Adipose tissue (tissue), 3 donors: Measurements from ENCODE around the gene SDK2. TPM values are rescaled to one million over a fixed set of nuclear protein-coding genes. Genes with fewer than 3 reads are reported as not detected.
"Not testable (repeated sequence)": the region's sequence is repeated elsewhere in the genome, so short reads cannot be mapped to it uniquely, and the experiment has no call there.

Experiments used
- H3K27ac ChIP-seq: one replicate; pipeline ENCODE4 v1.5.1; 2013; ENCODE audit warnings: low read depth, low read length
- WGBS, 3 donors: extraction: QIAGEN DNeasy Blood & Tissue Kit; methylation state at CpG; one replicate each; pipeline ENCODE4 v1.1.7; 2013; 5-methylcytosine and 5-hydroxymethylcytosine counted together
- polyA plus RNA-seq, 3 donors: library from polyadenylated mRNA; stranded (reverse); fragments of 200-250 nt; gene quantifications; one replicate each; pipeline ENCODE4 v1.2.3, GENCODE V29; 2013
- donor health status: healthy with polysubstance abuse.
- donor health status: Bipolar disorder and iron deficiency.
- donor health status: healthy.

Gene SDK2
- polyA plus RNA-seq, 3 donors: 0.08 to 0.22 (median 0.15) TPM

DNA sequence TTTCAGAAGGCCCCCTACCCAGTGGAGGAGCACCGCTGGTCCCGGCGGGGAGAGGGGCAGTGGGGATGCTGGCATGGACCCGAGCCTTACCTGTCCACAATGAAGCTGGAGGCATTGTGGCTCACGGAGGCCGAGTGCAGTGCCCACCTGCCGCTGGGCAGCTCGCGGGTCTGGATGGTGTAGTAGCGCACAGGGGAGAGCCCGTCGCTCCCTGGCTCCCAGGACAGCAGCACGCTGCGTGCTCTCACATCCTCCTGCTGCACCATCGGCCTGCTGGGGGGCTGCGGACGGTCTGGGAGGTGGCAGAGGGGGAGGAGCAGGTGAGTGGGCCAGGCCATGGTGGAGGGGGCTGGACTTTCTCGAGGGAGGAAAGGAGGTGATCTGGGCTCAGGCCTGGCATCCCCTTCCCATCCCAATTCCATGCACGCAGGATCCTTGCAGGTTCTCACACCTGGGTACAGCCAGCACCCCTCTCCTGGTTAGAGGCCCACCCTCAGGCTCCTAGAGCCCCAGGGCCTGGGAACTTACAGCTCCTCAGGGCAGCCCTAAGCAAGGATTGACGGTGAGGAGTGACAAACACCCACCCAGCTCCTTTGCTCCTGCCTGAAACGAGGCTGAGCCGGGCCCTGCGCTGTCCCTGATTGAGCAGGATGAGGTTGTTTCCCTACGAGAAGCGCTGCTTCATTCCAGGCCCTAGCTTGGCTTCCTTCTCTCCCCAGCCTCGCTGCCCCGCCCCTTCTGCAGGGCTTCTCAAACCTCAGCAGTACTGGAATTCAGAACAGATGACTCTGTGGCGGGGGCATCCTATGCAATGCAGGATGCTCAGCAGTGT, 256.3 kb downstream of the SDK2 start:
- WGBS, 3 donors: 80 to 84% (median 82%) methylated on average over 27 to 28 of the region's 28 CpGs
- H3K27ac ChIP-seq: no peak overlapping the region

DNA sequence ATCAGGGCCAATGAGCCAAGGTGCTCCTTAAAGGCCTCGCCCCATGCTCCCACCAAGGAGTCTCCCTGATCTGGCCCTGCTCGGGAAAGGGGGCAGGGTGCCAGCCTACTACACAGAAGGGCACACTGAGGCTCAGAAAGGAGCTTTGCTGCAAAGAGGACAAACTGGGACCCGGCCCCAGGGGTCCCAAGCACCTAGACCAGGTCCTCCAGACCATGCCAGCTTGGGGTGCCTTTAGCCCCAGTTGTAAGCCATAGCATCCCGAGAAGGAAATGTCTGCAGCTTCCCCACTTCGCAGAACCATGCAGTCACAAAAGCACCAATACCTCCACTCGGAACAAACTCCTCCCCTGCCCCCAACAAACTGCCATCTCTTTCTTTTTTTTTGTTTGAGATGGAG, 257.7 kb downstream of the SDK2 start:
- 86 to 94% (median 91%) methylated on average over 6 of the region's 6 CpGs for WGBS, 3 donors
- no peak overlapping the region for H3K27ac ChIP-seq

DNA sequence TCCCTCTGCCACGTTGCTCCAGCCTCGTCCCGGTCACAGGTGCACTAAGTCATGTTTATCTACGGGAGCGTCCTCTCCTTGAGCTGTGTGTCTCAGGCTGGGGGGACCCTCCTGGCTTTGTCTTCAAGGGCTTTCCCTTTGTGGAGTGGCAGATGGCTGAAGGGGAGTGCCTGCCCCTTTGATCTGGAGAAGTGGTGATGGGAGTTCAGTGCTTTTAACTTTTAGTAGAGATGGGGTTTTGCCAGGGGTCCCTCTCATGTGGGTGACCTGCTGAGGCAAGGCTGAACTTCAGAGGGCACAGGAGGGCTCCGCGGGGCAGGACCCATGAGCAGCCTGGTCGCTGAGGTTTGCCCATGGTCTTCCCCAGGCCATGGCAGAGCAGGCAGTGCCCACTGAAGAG, 259.3 kb downstream of the SDK2 start:
- WGBS, 3 donors: 64 to 92% (median 90%) methylated on average over 8 of the region's 8 CpGs
- H3K27ac ChIP-seq: no peak overlapping the region

DNA sequence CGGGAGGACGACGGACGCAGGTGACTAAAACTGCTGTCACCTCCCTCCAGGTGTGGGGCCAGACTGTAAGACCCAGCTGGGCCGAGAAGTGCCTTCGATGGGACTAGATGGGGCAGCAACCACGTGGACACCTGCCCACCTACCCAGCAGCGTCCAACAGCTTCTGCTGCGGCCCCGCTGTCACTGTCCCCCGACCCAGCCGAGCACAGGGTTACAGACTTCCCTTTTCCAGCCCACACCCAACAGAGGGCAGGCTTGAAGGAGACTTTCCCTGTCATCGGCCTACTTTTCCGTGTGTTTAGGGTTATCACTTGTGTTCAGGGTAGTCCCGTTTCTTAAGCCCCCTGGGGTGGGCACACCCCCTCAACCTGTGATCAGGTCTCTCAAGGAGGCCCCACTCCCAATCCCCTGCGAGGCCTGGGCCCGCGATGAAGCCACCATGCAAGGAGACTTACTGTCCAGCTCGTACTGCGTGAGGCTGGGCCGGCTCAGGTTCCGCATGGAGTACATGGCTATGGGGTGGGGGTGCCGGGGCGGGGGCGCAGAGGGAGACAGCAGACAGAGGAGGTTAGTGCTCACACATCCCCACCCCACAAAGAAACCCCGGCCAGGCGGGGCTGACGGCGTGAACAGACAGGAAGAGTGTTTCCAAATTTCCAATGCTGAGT, 263.7 kb downstream of the SDK2 start:
- H3K27ac ChIP-seq: no peak overlapping the region
- WGBS, 3 donors: 80 to 84% (median 80%) methylated on average over 29 of the region's 29 CpGs

DNA sequence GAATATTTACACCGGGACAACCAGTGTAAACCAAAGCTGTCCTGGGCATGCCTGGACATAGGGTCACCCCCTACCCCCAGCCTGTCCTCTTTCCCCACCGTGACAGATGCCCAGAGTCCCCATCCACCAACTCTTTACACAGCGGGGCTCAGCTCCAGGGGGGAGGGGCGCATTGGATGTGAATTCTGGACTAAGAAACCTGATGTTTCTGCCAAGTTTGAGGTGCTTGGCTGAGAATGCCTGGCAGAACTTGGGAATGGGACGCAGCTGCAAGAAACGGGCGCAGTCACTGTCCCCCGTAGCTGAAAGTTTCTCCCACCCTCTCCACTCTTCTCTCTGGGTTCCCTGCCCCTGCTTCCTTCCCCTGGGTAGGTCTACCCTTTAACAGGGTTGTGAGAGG, 264.4 kb downstream of the SDK2 start:
- no peak overlapping the region for H3K27ac ChIP-seq
- WGBS, 3 donors: 68 to 73% (median 69%) methylated on average over 8 of the region's 8 CpGs

DNA sequence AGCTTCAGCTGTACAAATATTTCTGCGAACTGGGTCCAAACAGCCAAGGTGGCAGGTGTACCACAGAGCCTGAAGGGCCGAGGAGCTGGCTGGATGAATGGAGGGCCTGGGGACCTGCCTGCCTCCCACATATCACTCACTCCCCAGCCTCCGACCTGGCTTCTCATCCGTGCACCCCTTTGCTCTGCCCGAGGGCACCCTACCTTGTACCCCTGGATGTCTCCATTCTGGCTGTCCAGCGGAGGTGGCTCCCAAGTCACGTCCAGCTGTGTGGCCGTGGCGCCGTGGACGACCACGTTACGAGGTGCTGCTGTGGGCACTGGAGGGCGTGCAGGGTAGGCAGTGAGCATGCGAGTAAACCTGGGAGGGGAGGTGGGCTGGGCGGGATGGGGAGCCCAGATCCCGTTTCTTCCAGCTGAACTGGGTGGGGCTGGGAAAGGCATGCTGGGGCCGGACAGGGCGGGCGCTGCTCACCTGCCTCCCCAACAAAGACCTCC, 265.2 kb downstream of the SDK2 start:
- no peak overlapping the region for H3K27ac ChIP-seq
- WGBS, 3 donors: 77 to 96% (median 90%) methylated on average over 19 to 20 of the region's 20 CpGs

DNA sequence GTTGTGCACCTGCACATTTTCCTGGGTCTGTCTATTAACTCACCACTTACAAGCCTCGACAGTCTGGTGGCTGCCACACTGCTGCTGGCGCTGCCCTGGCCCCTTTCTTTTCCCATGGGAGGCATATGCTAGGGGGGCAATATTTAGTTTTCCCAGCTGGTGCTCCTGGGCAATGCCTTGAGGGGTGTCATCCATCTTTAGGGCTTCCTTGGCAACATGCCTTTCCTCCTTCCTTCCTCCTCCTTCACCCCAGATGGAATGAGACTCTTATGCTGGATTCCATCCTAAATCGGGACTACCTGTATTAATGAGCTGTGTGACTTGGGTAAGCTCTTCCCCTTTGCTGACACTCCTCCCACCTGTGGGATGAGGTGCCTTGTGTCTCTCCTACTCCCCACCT, 267.6 kb downstream of the SDK2 start:
- WGBS, 3 donors: 82 to 93% (median 87%) methylated on average over 3 of the region's 3 CpGs
- no peak overlapping the region for H3K27ac ChIP-seq

DNA sequence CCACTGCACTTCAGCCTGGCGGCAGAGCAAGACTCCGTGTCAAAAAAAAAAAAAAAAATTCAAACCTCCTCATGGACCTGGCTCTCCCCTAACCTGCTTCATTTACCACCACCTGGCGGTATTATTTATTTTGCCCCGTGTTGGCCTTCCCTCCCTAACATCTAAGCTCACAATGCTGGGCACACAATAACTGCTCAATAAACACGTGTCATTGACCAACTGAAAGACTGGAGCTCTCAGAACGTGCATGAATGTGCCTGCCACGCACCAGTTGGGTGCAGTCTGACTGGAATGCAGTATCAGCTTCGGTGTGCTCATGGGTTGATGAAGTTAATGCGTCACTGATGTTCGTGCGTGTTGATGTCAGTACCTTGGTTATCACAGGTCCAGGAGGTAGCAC, 268.1 kb downstream of the SDK2 start:
- 84 to 95% (median 93%) methylated on average over 11 of the region's 11 CpGs for WGBS, 3 donors

DNA sequence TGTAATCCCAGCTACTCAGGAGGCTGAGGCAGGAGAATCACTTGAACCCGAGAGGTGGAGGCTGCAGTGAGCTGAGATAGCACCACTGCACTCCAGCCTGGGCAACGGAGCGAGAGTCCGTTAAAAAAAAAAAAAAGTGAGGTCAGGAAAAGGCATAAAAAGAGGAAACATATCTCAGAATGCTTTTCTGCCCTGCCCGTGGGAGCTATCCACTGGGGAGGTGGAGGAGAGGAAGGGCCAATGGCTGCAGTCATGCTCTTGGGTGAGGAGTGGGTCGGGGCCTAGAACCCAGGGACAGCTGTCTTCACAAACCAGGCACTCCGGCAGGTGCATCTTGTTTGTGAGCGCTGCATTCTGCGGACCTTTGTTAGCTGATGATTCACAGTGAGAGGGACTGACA, 272.4 kb downstream of the SDK2 start:
- H3K27ac ChIP-seq: no peak overlapping the region
- 51 to 82% (median 59%) methylated on average over 9 of the region's 9 CpGs for WGBS, 3 donors

More for the DNA sequence above, 268.1 kb downstream of the SDK2 start:
- H3K27ac ChIP-seq: no peak overlapping the region

DNA sequence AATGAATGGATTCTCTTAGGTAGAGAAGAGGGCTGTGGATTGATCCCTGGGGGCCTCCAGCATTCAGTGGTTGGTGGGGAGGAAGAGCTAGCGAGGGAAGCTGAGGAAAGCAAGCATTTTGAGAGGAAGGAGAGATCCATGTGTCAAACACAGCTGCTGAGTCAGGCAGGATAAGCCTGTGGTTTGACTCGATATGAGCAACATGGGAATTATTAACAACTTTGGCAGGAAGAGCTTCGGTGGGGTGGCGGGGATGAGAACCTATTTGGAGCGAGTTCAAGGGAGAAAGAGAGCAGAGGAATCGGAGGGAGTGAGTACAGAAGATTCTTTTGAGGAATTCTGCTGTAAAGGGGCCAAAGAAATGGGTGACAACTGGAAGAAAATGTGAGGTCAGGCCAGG, 273.0 kb downstream of the SDK2 start:
- H3K27ac ChIP-seq: no peak overlapping the region
- WGBS, 3 donors: 10 to 38% (median 23%) methylated on average over 6 of the region's 6 CpGs

DNA sequence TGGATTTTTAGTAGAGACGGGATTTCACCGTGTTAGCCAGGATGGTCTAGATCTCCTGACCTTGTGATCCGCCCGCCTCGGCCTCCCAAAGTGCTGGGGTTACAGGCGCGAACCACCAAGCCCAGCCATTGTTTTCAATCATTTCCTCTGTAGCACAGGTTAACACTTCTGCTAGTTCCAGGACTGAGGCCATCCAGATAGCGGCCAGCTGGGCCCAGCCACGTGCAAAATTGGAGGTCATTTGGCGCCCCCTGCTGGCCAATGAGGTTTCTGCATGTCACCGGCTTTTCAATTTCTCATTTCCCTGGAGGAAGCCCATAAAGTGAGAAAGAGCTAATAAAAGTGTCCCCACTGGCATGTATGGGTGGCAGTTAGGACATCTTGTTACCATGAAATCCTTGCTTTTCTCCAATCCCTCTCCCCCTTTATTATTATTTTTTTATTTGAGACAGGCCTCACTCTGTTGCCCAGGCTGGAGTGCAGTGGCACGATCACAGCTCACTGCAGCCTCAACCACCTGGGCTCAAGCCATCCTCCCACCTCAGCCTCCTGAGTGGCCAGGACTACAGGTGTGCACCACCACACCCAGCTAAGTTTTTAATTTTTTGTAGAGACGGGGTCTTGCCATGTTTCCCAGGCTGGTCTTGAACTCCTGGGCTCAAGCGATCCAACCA, 274.3 kb downstream of the SDK2 start:
- not testable (repeated sequence) for H3K27ac ChIP-seq
- 32 to 36% (median 33%) methylated on average over 14 of the region's 14 CpGs for WGBS, 3 donors

DNA sequence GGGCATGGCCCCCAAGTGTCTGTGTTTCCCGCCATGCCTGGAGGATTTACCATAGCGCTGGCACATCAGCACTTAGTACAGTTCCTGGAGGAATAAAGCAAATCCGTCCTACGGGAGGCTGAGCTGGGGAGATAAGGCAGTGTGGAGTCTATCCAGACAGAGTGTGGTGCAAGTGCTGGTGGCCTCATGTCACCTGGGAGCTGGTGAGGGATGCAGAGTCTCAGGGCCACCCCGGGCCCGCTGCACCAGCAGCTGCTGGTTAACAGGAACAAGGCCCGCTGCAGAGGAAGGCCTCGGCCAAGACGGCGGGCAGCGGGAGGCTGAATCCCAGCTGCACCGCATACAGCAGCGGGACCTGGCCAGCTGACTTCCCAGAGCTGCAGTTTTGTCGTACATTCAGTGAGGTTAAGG, 275.1 kb downstream of the SDK2 start:
- no peak overlapping the region for H3K27ac ChIP-seq
- WGBS, 3 donors: 49 to 72% (median 61%) methylated on average over 14 of the region's 14 CpGs

DNA sequence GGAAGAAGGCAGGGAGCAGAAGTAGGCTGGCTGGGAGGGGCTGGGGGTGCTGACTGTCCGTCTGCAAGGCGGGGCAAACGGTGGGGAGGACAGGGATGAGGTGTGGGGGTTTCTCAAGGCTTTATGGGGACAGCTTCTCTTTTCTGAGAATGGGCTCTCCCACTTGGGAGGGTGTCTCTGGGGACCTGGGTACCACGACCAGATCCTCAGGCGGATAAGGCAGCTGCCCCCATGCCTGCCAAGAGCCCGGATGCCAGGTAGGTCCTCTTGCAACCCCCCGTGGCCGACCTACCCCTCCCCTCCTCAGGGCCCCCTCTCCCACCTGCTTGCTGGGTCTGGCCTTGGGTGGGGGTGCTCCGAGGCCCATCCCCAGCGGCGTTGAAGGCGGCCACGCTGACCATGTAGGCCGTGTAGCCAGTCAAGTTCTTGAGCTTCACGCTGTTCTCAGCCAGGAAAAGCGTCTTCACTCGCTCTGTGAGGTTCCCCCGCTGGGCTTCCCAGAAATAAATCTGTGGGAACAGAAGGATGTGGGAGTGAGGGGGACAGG, 276.1 kb downstream of the SDK2 start:
- no peak overlapping the region for H3K27ac ChIP-seq
- 87 to 91% (median 89%) methylated on average over 15 to 18 of the region's 18 CpGs for WGBS, 3 donors

DNA sequence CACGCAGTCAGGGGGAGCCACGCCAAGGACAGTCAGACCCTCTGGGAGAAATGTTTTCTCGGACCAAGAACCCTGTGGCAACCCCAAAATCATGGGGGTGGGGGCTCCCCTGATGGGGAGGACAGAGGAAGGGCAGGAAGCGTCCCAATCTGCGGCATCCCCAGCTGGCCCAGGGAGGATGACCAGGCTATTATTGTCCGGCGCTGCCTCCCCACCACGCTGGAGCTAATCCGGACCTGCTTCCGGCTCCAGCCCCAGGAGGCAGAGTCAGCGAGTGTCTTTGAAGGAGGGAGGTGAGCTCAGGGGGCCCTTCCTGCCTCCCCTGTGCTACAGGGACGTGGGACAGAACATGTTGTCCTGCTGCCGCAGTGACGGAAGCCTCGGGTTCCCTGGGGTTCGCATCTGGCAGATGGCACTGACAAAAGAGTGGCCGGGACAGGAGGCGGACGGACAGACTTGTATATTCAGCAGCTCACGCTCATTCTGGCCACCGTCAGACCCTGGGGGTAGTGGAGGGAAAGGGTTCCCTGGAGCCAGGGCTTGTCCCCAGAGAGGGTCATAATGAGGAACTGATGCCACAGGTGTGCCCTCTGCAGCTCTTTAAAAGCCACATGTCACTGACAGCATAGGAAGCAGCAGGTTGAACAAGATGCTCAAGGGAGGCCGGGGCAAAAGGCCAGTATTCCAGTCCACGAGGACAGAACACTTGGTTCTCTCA, 278.2 kb downstream of the SDK2 start:
- WGBS, 3 donors: 42 to 78% (median 45%) methylated on average over 23 of the region's 23 CpGs
- H3K27ac ChIP-seq: peak overlapping the region; percentile 25

DNA sequence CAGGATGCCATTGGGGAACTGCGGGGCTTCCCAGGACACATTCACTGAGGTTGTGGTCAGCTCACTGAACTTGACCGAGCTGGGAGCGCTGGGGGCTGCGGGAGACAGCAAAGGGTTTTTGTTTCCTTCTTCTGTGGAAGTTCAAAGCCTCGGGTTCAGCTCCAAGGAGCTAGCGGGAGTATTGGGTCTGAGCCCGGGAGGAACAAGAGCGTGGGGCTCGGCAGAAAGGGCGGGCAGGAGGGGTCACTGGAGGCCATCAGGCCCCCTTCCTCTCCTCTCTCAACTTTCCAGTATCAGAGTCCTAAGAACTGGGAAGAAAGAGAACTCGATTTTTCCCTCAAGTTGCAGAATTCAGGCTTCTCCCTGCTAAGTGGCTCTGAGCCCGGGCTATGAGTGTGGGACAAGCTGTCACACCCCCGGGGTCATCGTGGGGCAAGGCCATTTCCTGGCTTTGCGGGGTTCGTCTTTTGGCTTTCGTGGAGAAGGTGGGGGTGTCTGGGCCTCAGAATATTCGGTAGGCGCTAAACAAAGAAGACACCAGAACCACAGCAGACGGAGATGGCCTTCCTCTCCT, 278.9 kb downstream of the SDK2 start:
- 41 to 62% (median 50%) methylated on average over 20 of the region's 20 CpGs for WGBS, 3 donors
- H3K27ac ChIP-seq: peak overlapping the region; percentile 25

DNA sequence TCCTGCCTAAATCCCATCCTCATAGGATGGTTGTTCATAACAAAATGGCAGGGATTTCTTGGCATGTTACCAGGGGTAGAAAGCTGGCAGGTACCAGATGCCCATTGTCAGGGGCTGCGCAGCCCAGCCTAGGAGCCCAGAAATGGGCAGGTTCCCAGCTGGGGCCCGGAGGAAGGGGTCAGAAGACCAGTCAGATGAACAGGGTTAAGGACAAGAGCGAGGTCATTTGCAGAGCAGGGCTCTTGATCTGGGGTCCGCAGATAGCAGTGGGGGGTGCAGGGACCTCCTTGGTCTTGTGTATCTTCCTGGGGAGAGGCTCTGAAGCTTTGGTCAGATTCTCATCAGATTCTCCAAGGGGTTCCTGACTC, 280.1 kb downstream of the SDK2 start:
- H3K27ac ChIP-seq: no peak overlapping the region
- WGBS, 3 donors: 88 to 93% (median 91%) methylated on average over 4 of the region's 4 CpGs

DNA sequence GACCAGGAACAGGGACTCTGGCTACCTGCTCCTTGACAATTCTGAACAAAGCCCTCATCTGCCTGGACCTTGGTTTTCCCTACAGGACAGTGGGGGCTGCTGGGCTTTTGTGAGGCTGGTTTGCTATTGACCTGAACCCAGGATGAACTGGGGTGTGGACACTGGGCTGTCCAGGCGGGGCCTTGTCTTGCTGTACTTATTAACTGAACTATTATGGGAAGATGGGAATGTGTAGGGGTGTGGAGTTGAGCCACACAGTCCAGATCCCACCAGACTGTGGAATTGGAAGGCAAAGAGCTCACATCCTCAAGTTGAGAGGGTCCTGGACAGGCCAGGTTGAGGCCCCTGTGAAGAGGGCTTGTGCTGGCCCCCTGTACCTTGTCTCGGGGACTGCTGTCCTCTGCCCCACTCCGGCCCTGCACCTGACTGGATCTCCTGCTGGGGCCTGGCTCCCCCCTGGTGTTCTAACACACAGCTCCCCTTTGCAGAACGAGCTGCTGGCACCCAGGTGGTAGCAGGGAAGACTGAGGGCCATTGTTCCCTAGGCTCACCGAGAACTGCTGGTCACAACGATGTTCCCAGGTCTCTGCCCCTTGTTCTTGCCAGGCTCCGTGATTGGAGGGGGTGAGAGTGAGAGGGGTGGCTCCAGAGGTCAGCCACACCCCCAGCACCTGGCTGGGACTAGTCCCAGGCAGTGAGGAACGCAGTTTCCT, 280.6 kb downstream of the SDK2 start:
- 73 to 85% (median 85%) methylated on average over 8 of the region's 8 CpGs for WGBS, 3 donors

More for the DNA sequence above, 280.6 kb downstream of the SDK2 start:
- H3K27ac ChIP-seq: no peak overlapping the region
